HuH-7 (cell line): ENCODE results near the gene FGF14.

Experiments
- DNase-seq: peaks from one replicate; pipeline ENCODE4 v3.0.0; 2011; ENCODE audit warnings: low spot score

FGF14 gene

GRCh38 chr13:101925731-101926130 is 476.1 kb downstream of the FGF14 start:
- DNase-seq: no peak

GRCh38 chr13:101919541-101920181 is 482.2 kb downstream of the FGF14 start:
- DNase-seq: no peak

GRCh38 chr13:101917833-101918661 is 483.8 kb downstream of the FGF14 start:
- DNase-seq: no peak

- no peak for DNase-seq
Observed at GRCh38 chr13:101917475-101917810, 484.4 kb downstream of the FGF14 start.

- no peak for DNase-seq
Observed at GRCh38 chr13:101916775-101917474, 484.9 kb downstream of the FGF14 start.

- no peak for DNase-seq
Observed at GRCh38 chr13:101916108-101916774, 485.6 kb downstream of the FGF14 start.

GRCh38 chr13:101915755-101916107 is 486.1 kb downstream of the FGF14 start:
- DNase-seq: no peak

- no peak for DNase-seq
Observed at GRCh38 chr13:101915331-101915730, 486.5 kb downstream of the FGF14 start.

- no peak for DNase-seq
Observed at GRCh38 chr13:101911752-101912151, 490.1 kb downstream of the FGF14 start.

GRCh38 chr13:101903890-101904289 is 498.0 kb downstream of the FGF14 start:
- no peak for DNase-seq

GRCh38 chr13:101898676-101899075 is 503.2 kb downstream of the FGF14 start:
- no peak for DNase-seq

GRCh38 chr13:101896541-101896940 is 505.3 kb downstream of the FGF14 start:
- no peak for DNase-seq

- no peak for DNase-seq
Observed at GRCh38 chr13:101893021-101893420, 508.8 kb downstream of the FGF14 start.

GRCh38 chr13:101892296-101892695 is 509.6 kb downstream of the FGF14 start:
- DNase-seq: no peak

- no peak for DNase-seq
Observed at GRCh38 chr13:101881593-101881992, 520.3 kb downstream of the FGF14 start.

GRCh38 chr13:101880581-101880980 is 521.3 kb downstream of the FGF14 start:
- no peak for DNase-seq

- DNase-seq: no peak
Observed at GRCh38 chr13:101876951-101877350, 524.9 kb downstream of the FGF14 start.

GRCh38 chr13:101875717-101876393 is 526.0 kb downstream of the FGF14 start:
- no peak for DNase-seq

- DNase-seq: no peak
Observed at GRCh38 chr13:101875091-101875490, 526.8 kb downstream of the FGF14 start.

GRCh38 chr13:101869553-101869952 is 532.3 kb downstream of the FGF14 start:
- DNase-seq: no peak

- DNase-seq: no peak
Observed at GRCh38 chr13:101868585-101869469, 533.0 kb downstream of the FGF14 start.
